GM19468 (cell line): ENCODE results near the gene FILIP1L.
A peak's percentile ranks its signal among the peaks of the same experiment; 100 is the strongest.

Experiments
- ATAC-seq: cut with Tn5 transposase; IDR thresholded peaks from one replicate; pipeline ENCODE4 v1.9.1; 2021; ENCODE audit warnings: mild to moderate bottlenecking, moderate library complexity, moderate number of reproducible peaks; ENCODE audit not compliant: unreplicated experiment; ENCODE audit errors: extremely low read depth

FILIP1L gene

GRCh38 chr3:99877031-99877579, 237.2 kb downstream of the FILIP1L start:
- ATAC-seq = no peak

- ATAC-seq = peak; percentile 90
Observed at GRCh38 chr3:99875929-99876841, 238.1 kb downstream of the FILIP1L start.

GRCh38 chr3:99875581-99875928, 238.7 kb downstream of the FILIP1L start:
- ATAC-seq = no peak

- no peak for ATAC-seq
Observed at GRCh38 chr3:99874237-99875002, 239.9 kb downstream of the FILIP1L start.

GRCh38 chr3:99873269-99874102, 240.8 kb downstream of the FILIP1L start:
- no peak for ATAC-seq

- ATAC-seq = peak; percentile 19
Observed at GRCh38 chr3:99872923-99873254, 241.4 kb downstream of the FILIP1L start.

GRCh38 chr3:99871231-99872045, 242.9 kb downstream of the FILIP1L start:
- no peak for ATAC-seq

GRCh38 chr3:99870712-99871111, 243.6 kb downstream of the FILIP1L start:
- ATAC-seq = no peak

GRCh38 chr3:99869621-99870020, 244.7 kb downstream of the FILIP1L start:
- ATAC-seq = no peak

GRCh38 chr3:99868311-99868646, 246.0 kb downstream of the FILIP1L start:
- no peak for ATAC-seq

GRCh38 chr3:99867594-99868310, 246.5 kb downstream of the FILIP1L start:
- no peak for ATAC-seq

GRCh38 chr3:99866261-99866761, 248.0 kb downstream of the FILIP1L start:
- ATAC-seq = no peak

GRCh38 chr3:99865321-99865720, 249.0 kb downstream of the FILIP1L start:
- no peak for ATAC-seq

GRCh38 chr3:99864289-99864688, 250.0 kb downstream of the FILIP1L start:
- no peak for ATAC-seq

- ATAC-seq = no peak
Observed at GRCh38 chr3:99863588-99863987, 250.7 kb downstream of the FILIP1L start.

- ATAC-seq = no peak
Observed at GRCh38 chr3:99863002-99863401, 251.3 kb downstream of the FILIP1L start.

GRCh38 chr3:99862208-99862607, 252.1 kb downstream of the FILIP1L start:
- no peak for ATAC-seq

- ATAC-seq = no peak
Observed at GRCh38 chr3:99861216-99861615, 253.1 kb downstream of the FILIP1L start.

- ATAC-seq = no peak
Observed at GRCh38 chr3:99859825-99860224, 254.5 kb downstream of the FILIP1L start.
